ENCODE measurements around the gene ARID1B.

- TF ChIP-seq ZNF512 (CRISPR knock-in tag; IDR thresholded peaks at IDR 0.05; ENCODE audit: borderline replicate concordance) (no peak), CTCF (IDR thresholded peaks at IDR 0.05) (no peak), GABPB1 (CRISPR knock-in tag; IDR thresholded peaks at IDR 0.05) (no peak), NR3C1 (CRISPR knock-in tag; conservative IDR thresholded peaks at IDR 0.05; ENCODE audit: low read depth) (no peak)
Measured at GRCh38 chr6:156832231-156832647, 55.1 kb downstream of the ARID1B start.
